Ascending aorta (tissue), 2 donors: Measurements from ENCODE around the gene KIZ. TPM values are rescaled to one million over a fixed set of nuclear protein-coding genes. Genes with fewer than 3 reads are reported as not detected.

ENCODE experiments used
- DNase-seq, 2 donors: peaks; one replicate each; pipeline ENCODE4 v3.0.0-alpha.2; 2019; ENCODE audit warnings: low spot score in 2 of 2
- H3K27ac ChIP-seq, 2 donors: fragments of 200-600 bp; sonication (generic); one replicate each; pipeline ENCODE4 v1.5.1; 2016 to 2017; ENCODE audit warnings: mild to moderate bottlenecking in 1 of 2
- H3K27me3 ChIP-seq: fragments of 200-600 bp; sonication (generic); one replicate; pipeline ENCODE4 v1.5.1; 2017
- H3K36me3 ChIP-seq, 2 donors: fragments of 200-600 bp; sonication (generic); one replicate each; pipeline ENCODE4 v1.5.1; 2016
- H3K4me1 ChIP-seq, 2 donors: fragments of 200-600 bp; sonication (generic); one replicate each; pipeline ENCODE4 v1.5.1; 2016 to 2017; ENCODE audit warnings: mild to moderate bottlenecking in 1 of 2
- H3K4me3 ChIP-seq, 2 donors: fragments of 200-600 bp; sonication (generic); one replicate each; pipeline ENCODE4 v1.5.1; 2016 to 2017; ENCODE audit warnings: mild to moderate bottlenecking in 1 of 2
- H3K9me3 ChIP-seq, 2 donors: fragments of 200-600 bp; sonication (generic); one replicate each; pipeline ENCODE4 v1.5.1; 2016
- intact Hi-C: fragments of 100-400 bp; cut with DNase I; formaldehyde crosslinking; loops from one replicate; pipeline ENCODE4 v1.15.1; 2023
- total RNA-seq: library from RNA; depleted of rRNA; stranded (reverse); fragments of >200 nt; gene quantifications from one replicate; pipeline ENCODE4 v1.1.0, GENCODE V29; 2016
- TF ChIP-seq, protein P1 (sequence below), 3 experiments: fragments of 200-600 bp in 2 of 3; fragments of 450-650 bp in 1 of 3; sonication (generic) in 2 of 3; IDR thresholded peaks; one replicate each; pipeline ENCODE4 v1.5.1; 2016 to 2019; ENCODE audit warnings: antibody characterized with exemption in 3 of 3, mild to moderate bottlenecking in 1 of 3, moderate library complexity in 1 of 3

KIZ gene
- total RNA-seq, 1 donor from 2014 or later, result 7.8 TPM

DNA sequence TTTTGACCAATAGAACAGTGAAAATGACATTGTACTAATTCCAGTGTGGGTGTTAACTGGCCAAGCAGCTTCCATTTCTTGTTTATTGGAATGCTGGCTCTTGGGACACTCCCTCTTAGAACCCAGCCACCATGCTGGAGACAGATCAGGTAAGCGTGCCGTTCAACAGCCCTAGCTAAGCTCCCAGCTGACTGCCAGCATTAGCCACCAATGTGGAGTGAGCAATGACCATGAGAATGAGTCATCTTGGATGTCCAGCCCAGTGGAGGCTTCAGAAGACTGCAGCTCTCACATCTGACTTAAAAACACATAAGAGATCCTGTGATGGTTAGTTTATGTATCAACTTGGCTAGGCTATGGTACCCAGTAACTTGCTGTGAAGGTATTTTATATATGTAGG, 16.7 kb upstream of the KIZ start:
- no peak overlapping the region for H3K4me3 ChIP-seq
- no peak for DNase-seq
- no peaks in the 10 kb centered on the region for H3K36me3 ChIP-seq
- intact Hi-C loops, result no loop called here
- TF ChIP-seq, protein P1, sequence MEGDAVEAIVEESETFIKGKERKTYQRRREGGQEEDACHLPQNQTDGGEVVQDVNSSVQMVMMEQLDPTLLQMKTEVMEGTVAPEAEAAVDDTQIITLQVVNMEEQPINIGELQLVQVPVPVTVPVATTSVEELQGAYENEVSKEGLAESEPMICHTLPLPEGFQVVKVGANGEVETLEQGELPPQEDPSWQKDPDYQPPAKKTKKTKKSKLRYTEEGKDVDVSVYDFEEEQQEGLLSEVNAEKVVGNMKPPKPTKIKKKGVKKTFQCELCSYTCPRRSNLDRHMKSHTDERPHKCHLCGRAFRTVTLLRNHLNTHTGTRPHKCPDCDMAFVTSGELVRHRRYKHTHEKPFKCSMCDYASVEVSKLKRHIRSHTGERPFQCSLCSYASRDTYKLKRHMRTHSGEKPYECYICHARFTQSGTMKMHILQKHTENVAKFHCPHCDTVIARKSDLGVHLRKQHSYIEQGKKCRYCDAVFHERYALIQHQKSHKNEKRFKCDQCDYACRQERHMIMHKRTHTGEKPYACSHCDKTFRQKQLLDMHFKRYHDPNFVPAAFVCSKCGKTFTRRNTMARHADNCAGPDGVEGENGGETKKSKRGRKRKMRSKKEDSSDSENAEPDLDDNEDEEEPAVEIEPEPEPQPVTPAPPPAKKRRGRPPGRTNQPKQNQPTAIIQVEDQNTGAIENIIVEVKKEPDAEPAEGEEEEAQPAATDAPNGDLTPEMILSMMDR (IDR thresholded peaks at IDR 0.05), result no peak
- H3K4me1 ChIP-seq, result no peaks in the 10 kb centered on the region
- H3K9me3 ChIP-seq, result no peaks in the 10 kb centered on the region
- no peak overlapping the region for H3K27ac ChIP-seq
- H3K27me3 ChIP-seq, result peaks cover 14% of the 10 kb centered on the region

DNA sequence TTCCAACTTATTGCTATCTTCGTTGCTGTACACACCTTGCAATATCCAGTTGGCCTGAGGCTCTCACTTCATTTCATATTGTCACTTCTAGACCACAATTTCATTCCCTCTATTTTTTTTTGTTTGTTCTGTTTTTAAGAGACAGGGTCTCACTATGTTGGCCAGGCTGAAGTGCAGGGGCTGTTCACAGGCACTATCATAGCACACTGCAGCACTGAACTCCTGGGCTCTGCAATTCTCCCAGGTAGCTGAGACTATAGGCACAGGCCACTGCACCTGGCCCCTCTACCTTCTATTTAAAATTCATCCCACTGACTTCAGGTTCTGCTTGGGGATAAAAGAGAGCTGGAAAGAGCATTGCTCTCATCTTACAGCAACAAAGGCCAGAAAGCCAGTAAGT, 15.1 kb upstream of the KIZ start:
- Histone ChIP-seq H3K4me1 (no peaks in the 10 kb centered on the region), H3K9me3 (no peaks in the 10 kb centered on the region), H3K27me3 (peaks cover 6% of the 10 kb centered on the region), H3K36me3 (no peaks in the 10 kb centered on the region), H3K4me3 (no peak overlapping the region), H3K27ac (no peak overlapping the region)
- DNase-seq, result no peak
- intact Hi-C loops, result no loop called here
- TF ChIP-seq, protein P1 (IDR thresholded peaks at IDR 0.05), result no peak

DNA sequence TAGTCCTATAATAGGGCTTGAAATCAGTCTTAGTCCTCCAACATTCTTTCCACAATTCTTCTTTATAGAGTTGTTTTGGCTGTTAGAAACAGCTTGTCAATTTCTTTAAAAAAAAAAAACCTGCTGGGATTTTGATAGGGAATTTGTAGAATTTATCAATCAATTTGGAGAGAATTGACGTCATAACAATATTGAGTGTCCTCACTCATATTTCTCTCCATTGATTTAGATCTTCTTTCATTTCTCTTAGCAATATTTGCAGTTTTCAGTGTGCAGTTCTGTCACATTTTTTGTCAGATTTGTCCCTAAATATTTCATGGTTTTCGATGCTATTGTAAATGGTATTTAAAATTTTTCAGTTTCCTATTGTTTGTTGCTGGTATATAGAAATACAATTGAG, 14.5 kb upstream of the KIZ start:
- Histone ChIP-seq H3K4me3 (no peak overlapping the region), H3K36me3 (no peaks in the 10 kb centered on the region), H3K9me3 (no peaks in the 10 kb centered on the region), H3K27me3 (no peaks in the 10 kb centered on the region), H3K27ac (no peak overlapping the region), H3K4me1 (no peaks in the 10 kb centered on the region)
- TF ChIP-seq, protein P1 (IDR thresholded peaks at IDR 0.05), result no peak
- intact Hi-C loops, result no loop called here
- no peak for DNase-seq

DNA sequence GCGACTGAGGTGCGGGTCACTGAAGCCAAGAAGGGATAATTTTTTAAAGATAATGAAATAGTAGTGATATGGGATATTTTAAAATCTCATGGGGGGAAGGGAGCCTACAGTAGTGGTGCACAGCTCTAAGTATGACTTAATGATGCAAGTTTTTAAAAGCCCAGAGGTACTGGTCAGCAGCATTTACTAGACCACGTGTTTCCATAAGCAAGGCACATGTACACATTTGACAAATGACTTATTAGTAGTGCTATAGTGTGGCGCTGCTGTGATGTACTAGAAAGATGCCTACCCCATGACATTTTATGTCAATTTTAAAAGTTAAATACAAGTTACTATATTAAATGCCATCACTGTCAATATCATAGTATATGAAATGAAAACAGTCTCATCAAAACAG, 12.2 kb upstream of the KIZ start:
- H3K27me3 ChIP-seq, result no peaks in the 10 kb centered on the region
- intact Hi-C loops, result no loop called here
- H3K4me1 ChIP-seq, result no peaks in the 10 kb centered on the region
- no peak overlapping the region for H3K4me3 ChIP-seq
- no peaks in the 10 kb centered on the region for H3K36me3 ChIP-seq
- TF ChIP-seq, protein P1 (IDR thresholded peaks at IDR 0.05), result no peak
- no peak for DNase-seq
- no peaks in the 10 kb centered on the region for H3K9me3 ChIP-seq
- H3K27ac ChIP-seq, result no peak overlapping the region

DNA sequence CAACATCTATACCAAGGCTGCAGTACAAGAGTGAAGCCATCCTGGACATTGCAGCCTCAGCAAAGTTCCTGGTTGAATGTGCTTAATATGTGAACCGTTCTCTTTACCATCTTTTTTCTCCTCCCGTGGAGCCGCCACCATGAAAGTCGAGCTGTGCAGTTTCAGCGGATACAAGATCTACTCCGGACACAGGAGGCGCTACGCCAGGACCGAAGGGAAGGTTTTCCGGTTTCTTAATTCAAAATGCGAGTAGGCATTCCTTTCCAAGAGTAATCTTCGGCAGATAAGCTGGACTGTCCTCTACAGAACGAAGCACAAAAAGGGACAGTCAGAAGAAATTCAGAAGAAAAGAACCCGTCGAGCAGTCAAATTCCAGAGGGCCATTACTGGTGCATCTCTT, 11.3 kb upstream of the KIZ start:
- Histone ChIP-seq H3K27ac (no peak overlapping the region), H3K9me3 (no peaks in the 10 kb centered on the region), H3K36me3 (no peaks in the 10 kb centered on the region), H3K4me1 (no peaks in the 10 kb centered on the region), H3K27me3 (no peaks in the 10 kb centered on the region), H3K4me3 (no peak overlapping the region)
- TF ChIP-seq, protein P1 (IDR thresholded peaks at IDR 0.05), result no peak
- DNase-seq, result no peak
- intact Hi-C loops, result no loop called here

DNA sequence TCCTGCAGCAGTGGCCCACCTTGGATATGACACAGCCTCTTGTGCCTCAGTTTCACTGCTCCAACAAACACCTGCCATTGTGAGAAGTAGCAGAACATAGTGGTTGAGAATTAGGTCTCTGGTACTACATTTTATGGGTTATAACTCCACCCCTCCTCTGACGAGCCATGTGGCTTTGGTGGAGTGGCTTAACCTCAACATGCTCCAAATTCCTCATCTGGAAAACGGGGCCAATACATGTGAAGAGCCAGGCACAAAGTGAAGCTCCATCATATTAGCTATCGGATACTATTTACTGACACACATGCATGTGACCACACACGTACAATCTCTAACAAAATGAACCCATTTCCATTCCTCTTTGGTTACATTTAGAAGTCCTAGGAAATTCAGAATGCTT, 8.4 kb upstream of the KIZ start:
- Histone ChIP-seq H3K36me3 (no peaks in the 10 kb centered on the region), H3K4me1 (no peaks in the 10 kb centered on the region), H3K9me3 (no peaks in the 10 kb centered on the region), H3K27ac (no peak overlapping the region), H3K27me3 (no peaks in the 10 kb centered on the region), H3K4me3 (no peak overlapping the region)
- TF ChIP-seq, protein P1 (IDR thresholded peaks at IDR 0.05), result no peak
- no peak for DNase-seq
- intact Hi-C loops, result no loop called here
